Limb (tissue), 2 donors: ENCODE measurements around the gene HENMT1.
A peak's percentile ranks its signal among the peaks of the same experiment; 100 is the strongest.
"Not testable (repeated sequence)": the region's sequence is repeated elsewhere in the genome, so short reads cannot be mapped to it uniquely, and the experiment has no call there.

Experiments
- DNase-seq, 2 donors: peaks; one replicate each; pipeline ENCODE4 v3.0.0-alpha.2; 2016; ENCODE audit errors: extremely low spot score in 2 of 2

Gene HENMT1

GRCh38 chr1:108661030-108661609 is at the start of gene HENMT1:
TSS of gene HENMT1 (minus strand) at chr1:108661093. CDS start at chr1:108659884, 1,209 bp downstream.
- DNase-seq = peak; percentile 75 to 87

GRCh38 chr1:108708691-108709660 is 48.1 kb upstream of the HENMT1 start:
- no peak for DNase-seq

- no peak for DNase-seq
These were observed 45.8 kb upstream of the HENMT1 start for GRCh38 chr1:108706643-108707042.

GRCh38 chr1:108704496-108704895 is 43.6 kb upstream of the HENMT1 start:
- DNase-seq = no peak

GRCh38 chr1:108703939-108704338 is 43.0 kb upstream of the HENMT1 start:
- no peak for DNase-seq

- DNase-seq = not testable (repeated sequence)
These were observed 41.2 kb upstream of the HENMT1 start for GRCh38 chr1:108702109-108702508.

GRCh38 chr1:108701176-108701849 is 40.4 kb upstream of the HENMT1 start:
- DNase-seq = no peak

- no peak for DNase-seq
These were observed 38.8 kb upstream of the HENMT1 start for GRCh38 chr1:108699375-108700332.

- no peak for DNase-seq
These were observed 34.6 kb upstream of the HENMT1 start for GRCh38 chr1:108695535-108695934.

GRCh38 chr1:108692724-108693655 is 32.1 kb upstream of the HENMT1 start:
- no peak for DNase-seq

- peak; percentile 95 to 97 for DNase-seq
These were observed 31.2 kb upstream of the HENMT1 start, which contains the start of gene PRPF38B for GRCh38 chr1:108691942-108692723. TSS of gene PRPF38B (plus strand) at chr1:108692310. CDS start at chr1:108692592, 282 bp downstream.

GRCh38 chr1:108691128-108691941 is 30.4 kb upstream of the HENMT1 start:
- no peak for DNase-seq

- no peak for DNase-seq
These were observed 25.9 kb upstream of the HENMT1 start for GRCh38 chr1:108686614-108687313.

- no peak for DNase-seq
These were observed 24.6 kb upstream of the HENMT1 start for GRCh38 chr1:108685529-108685928.

- DNase-seq = not testable (repeated sequence)
These were observed 20.8 kb upstream of the HENMT1 start for GRCh38 chr1:108681701-108682100.

- no peak for DNase-seq
These were observed 18.8 kb upstream of the HENMT1 start for GRCh38 chr1:108679586-108680213.

GRCh38 chr1:108678706-108679105 is 17.8 kb upstream of the HENMT1 start:
- no peak for DNase-seq
